Suprapubic skin (tissue), 4 donors: Measurements from ENCODE around the gene DHX35. TPM values are rescaled to one million over a fixed set of nuclear protein-coding genes. Genes with fewer than 3 reads are reported as not detected.

Experiments
- DNase-seq, 2 donors: peaks; one replicate each; pipeline ENCODE4 v3.0.0-alpha.2; 2019; ENCODE audit warnings: low spot score in 2 of 2
- H3K27ac ChIP-seq: fragments of 200-600 bp; sonication (generic); one replicate; pipeline ENCODE4 v1.5.1; 2019
- H3K27me3 ChIP-seq: fragments of 200-600 bp; sonication (generic); one replicate; pipeline ENCODE4 v1.5.1; 2019
- H3K36me3 ChIP-seq: fragments of 200-600 bp; sonication (generic); one replicate; pipeline ENCODE4 v1.5.1; 2019
- H3K4me1 ChIP-seq: fragments of 200-600 bp; sonication (generic); one replicate; pipeline ENCODE4 v1.5.1; 2019
- H3K4me3 ChIP-seq: fragments of 200-600 bp; sonication (generic); one replicate; pipeline ENCODE4 v1.5.1; 2019; ENCODE audit warnings: mild to moderate bottlenecking
- H3K9me3 ChIP-seq: fragments of 200-600 bp; sonication (generic); one replicate; pipeline ENCODE4 v1.5.1; 2019
- EP300 ChIP-seq: sonication (generic); formaldehyde crosslinking; IDR thresholded peaks from one replicate; pipeline ENCODE4 v1.6.1; 2017; ENCODE audit warnings: antibody characterized with exemption
- POLR2A ChIP-seq, 2 donors: fragments of 450-650 bp; IDR thresholded peaks; one replicate each; pipeline ENCODE4 v1.6.1; 2017; ENCODE audit warnings: antibody characterized with exemption in 2 of 2, mild to moderate bottlenecking in 2 of 2, moderate library complexity in 2 of 2
- POLR2AphosphoS5 ChIP-seq, 3 donors: sonication (generic); formaldehyde crosslinking; IDR thresholded peaks; one replicate each; pipeline ENCODE4 v1.6.1; 2017; ENCODE audit warnings: antibody characterized with exemption in 3 of 3
- WGBS: methylation state at CpG from one replicate; pipeline ENCODE4 v1.1.5; 2018; 5-methylcytosine and 5-hydroxymethylcytosine counted together
- total RNA-seq, 4 donors: library from RNA; depleted of rRNA; stranded (reverse); fragments of >200 nt; gene quantifications; one replicate each; pipeline ENCODE4 v1.1.0, GENCODE V29; 2016
- TF ChIP-seq, protein P1 (sequence below), 2 donors: fragments of 200-600 bp in 1 of 2; fragments of 450-650 bp in 1 of 2; sonication (generic) in 1 of 2; IDR thresholded peaks; one replicate each; pipeline ENCODE4 v1.5.1; 2016 to 2019; ENCODE audit warnings: antibody characterized with exemption in 2 of 2, mild to moderate bottlenecking in 1 of 2, moderate library complexity in 1 of 2

DHX35 gene
- total RNA-seq, 4 donors from 2014 or later: 8.4 to 22.9 (median 11.9) TPM

DNA sequence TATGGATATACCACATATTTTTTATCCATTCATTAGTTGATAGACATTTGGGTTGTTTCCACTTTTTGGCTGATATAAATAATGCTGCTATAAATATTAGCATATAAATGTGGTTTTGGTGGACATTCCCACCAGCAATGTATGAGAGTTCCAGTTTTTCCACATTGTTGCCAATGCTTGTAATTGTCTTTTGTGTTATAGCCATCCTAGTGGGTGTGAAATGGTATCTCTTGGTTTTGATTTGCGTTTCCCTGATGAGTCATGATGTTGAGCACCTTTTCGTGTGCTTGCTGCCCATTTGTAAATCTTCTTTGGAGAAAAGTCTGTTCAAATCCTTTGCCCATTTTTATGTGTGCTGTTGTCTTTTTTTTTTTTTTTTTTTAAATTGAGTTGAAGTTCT, 54.4 kb downstream of the DHX35 start:
- H3K36me3 ChIP-seq: peaks cover 39% of the 10 kb centered on the region
- 89% methylated on average over 2 of the region's 2 CpGs for WGBS
- H3K4me3 ChIP-seq: no peak overlapping the region
- no peak for DNase-seq
- no peaks in the 10 kb centered on the region for H3K9me3 ChIP-seq
- no peak overlapping the region for H3K27ac ChIP-seq
- H3K4me1 ChIP-seq: peaks cover 4% of the 10 kb centered on the region
- no peaks in the 10 kb centered on the region for H3K27me3 ChIP-seq
- TF ChIP-seq, protein P1, sequence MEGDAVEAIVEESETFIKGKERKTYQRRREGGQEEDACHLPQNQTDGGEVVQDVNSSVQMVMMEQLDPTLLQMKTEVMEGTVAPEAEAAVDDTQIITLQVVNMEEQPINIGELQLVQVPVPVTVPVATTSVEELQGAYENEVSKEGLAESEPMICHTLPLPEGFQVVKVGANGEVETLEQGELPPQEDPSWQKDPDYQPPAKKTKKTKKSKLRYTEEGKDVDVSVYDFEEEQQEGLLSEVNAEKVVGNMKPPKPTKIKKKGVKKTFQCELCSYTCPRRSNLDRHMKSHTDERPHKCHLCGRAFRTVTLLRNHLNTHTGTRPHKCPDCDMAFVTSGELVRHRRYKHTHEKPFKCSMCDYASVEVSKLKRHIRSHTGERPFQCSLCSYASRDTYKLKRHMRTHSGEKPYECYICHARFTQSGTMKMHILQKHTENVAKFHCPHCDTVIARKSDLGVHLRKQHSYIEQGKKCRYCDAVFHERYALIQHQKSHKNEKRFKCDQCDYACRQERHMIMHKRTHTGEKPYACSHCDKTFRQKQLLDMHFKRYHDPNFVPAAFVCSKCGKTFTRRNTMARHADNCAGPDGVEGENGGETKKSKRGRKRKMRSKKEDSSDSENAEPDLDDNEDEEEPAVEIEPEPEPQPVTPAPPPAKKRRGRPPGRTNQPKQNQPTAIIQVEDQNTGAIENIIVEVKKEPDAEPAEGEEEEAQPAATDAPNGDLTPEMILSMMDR (IDR thresholded peaks at IDR 0.05): no peak
- TF ChIP-seq POLR2A (IDR thresholded peaks at IDR 0.05): no peak
- TF ChIP-seq POLR2AphosphoS5 (IDR thresholded peaks at IDR 0.05): no peak
- no peak for TF ChIP-seq EP300

DNA sequence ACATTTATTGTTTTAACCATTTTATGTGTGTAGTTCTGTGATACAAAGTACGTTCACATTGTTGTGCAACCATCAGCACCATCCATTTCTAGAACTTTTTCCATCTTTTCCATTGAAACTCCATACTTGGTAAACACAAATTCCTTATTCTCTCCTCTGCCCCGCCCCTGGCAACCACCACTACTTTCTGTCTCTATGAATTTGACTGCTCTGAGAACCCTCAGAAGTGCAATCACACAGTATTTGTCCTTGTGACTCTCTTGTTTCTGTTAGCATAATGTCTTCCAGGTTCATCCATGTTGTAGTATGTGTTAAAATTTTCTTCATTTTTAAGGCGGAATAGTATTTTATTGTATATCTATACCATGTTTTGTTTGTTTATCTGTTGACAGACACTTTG, 56.9 kb downstream of the DHX35 start:
- 87% methylated on average over 3 of the region's 3 CpGs for WGBS
- Histone ChIP-seq H3K9me3 (no peaks in the 10 kb centered on the region), H3K4me1 (peaks cover 4% of the 10 kb centered on the region), H3K27me3 (no peaks in the 10 kb centered on the region), H3K36me3 (peaks cover 59% of the 10 kb centered on the region), H3K4me3 (no peak overlapping the region), H3K27ac (no peak overlapping the region)
- DNase-seq: no peak
- no peak for TF ChIP-seq POLR2AphosphoS5 (IDR thresholded peaks at IDR 0.05)
- TF ChIP-seq POLR2A (IDR thresholded peaks at IDR 0.05): no peak
- no peak for TF ChIP-seq EP300
- TF ChIP-seq, protein P1 (IDR thresholded peaks at IDR 0.05): no peak

DNA sequence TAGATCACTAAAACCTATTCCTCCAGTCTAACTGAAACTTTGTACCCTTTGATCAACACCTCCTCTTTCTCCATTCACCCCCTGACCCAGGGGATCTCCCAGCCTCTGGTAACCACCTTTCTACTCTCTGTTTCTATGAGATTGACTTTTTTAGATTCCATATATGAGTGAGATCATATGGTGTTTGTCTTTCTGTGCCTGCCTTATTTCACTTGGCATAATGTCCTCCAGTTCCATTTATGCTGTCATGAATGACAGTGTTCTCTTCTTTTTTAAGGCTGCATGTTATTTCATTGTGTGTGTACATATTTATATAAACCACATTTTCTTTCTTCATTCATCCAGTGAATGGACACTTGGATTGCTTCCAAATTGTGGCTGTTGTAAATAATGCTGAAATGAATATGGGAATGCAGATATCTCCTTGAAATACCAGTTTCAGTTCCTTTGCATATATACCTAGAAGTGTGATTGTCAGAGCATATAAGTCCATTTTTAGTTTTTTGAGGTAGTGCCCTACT, 57.7 kb downstream of the DHX35 start:
- no peak for DNase-seq
- TF ChIP-seq EP300 (no peak), POLR2A (IDR thresholded peaks at IDR 0.05) (no peak)
- TF ChIP-seq, protein P1 (IDR thresholded peaks at IDR 0.05): no peak
- Histone ChIP-seq H3K27ac (no peak overlapping the region), H3K9me3 (no peaks in the 10 kb centered on the region), H3K4me1 (peaks cover 4% of the 10 kb centered on the region), H3K27me3 (no peaks in the 10 kb centered on the region), H3K4me3 (no peak overlapping the region), H3K36me3 (peaks cover 59% of the 10 kb centered on the region)

DNA sequence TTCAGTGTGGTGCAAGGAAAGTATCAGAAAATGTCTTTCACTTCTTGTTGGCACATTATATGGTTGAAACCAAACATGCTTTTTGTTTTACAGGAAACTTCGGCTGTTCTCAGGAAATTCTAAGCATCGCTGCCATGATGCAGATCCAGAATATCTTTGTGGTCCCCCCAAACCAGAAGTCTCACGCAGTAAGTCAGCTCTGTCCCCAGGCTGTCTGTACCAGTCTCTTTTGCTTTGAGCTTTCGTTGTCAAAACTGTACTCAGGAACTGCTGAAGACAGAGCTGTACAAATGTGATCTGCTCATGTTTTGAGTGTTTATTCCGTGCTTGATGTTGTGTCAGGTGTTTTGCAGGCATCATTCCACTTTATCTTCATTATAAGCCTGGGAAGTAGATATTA, 59.6 kb downstream of the DHX35 start:
- H3K36me3 ChIP-seq: peaks cover 60% of the 10 kb centered on the region
- peaks cover 4% of the 10 kb centered on the region for H3K4me1 ChIP-seq
- WGBS: 98% methylated on average over 5 of the region's 5 CpGs
- H3K27ac ChIP-seq: no peak overlapping the region
- TF ChIP-seq EP300 (no peak), POLR2A (IDR thresholded peaks at IDR 0.05) (no peak), POLR2AphosphoS5 (IDR thresholded peaks at IDR 0.05) (no peak)
- TF ChIP-seq, protein P1 (IDR thresholded peaks at IDR 0.05): no peak
- no peaks in the 10 kb centered on the region for H3K9me3 ChIP-seq
- no peak overlapping the region for H3K4me3 ChIP-seq
- no peaks in the 10 kb centered on the region for H3K27me3 ChIP-seq
- DNase-seq: no peak

DNA sequence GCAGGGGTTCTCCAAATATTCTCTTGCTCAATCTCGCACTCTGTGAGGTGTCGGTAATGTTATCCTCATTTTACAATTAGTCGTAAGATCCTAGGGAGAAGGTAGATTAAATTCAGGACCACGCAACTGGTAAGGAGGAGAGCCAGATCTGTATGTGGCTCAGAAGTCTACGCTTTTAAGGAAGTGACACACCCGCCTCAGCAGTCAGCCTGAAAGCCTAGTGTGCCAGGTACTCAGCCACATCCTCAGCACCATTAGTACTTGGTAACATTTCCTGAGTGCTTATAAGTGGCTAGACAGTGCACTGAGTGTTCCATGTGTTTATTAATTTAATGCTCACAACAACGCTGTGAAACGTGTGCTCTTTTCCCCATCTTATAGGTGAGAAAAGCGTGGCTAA, 63.7 kb downstream of the DHX35 start:
- H3K27ac ChIP-seq: no peak overlapping the region
- peaks cover 51% of the 10 kb centered on the region for H3K36me3 ChIP-seq
- no peak overlapping the region for H3K4me3 ChIP-seq
- H3K4me1 ChIP-seq: no peaks in the 10 kb centered on the region
- no peak for TF ChIP-seq POLR2A (IDR thresholded peaks at IDR 0.05)
- TF ChIP-seq, protein P1 (IDR thresholded peaks at IDR 0.05): no peak
- no peak for TF ChIP-seq EP300
- TF ChIP-seq POLR2AphosphoS5 (IDR thresholded peaks at IDR 0.05): no peak
- H3K27me3 ChIP-seq: no peaks in the 10 kb centered on the region
- 89% methylated on average over 9 of the region's 9 CpGs for WGBS
- no peaks in the 10 kb centered on the region for H3K9me3 ChIP-seq
- no peak for DNase-seq
